GM21825 (cell line): Measurements from ENCODE around the gene DHX16.

Experiments
- ATAC-seq: cut with Tn5 transposase; IDR thresholded peaks from one replicate; pipeline ENCODE4 v1.9.1; 2021; ENCODE audit warnings: mild to moderate bottlenecking, moderate library complexity; ENCODE audit not compliant: unreplicated experiment

Gene DHX16

DNA sequence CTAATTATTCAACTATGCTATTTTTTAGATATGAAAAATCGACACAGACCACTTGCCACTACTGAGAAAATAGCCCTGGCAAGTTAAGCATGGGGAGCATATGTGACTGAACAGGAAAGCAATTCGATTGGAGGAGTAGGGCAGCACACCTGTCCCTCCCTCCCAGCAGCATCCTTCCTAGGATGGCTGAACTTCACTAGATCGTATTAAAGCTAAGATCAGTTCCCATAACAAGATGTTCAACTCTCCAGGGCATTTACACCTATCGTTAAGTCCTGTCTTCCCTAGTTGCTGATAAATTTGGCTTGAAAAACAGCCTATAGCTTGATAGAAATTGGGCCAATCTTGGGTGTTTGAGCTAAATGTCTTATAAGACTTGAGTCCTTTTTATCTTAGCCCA, 62.7 kb downstream of the DHX16 start:
- ATAC-seq, result no peak

DNA sequence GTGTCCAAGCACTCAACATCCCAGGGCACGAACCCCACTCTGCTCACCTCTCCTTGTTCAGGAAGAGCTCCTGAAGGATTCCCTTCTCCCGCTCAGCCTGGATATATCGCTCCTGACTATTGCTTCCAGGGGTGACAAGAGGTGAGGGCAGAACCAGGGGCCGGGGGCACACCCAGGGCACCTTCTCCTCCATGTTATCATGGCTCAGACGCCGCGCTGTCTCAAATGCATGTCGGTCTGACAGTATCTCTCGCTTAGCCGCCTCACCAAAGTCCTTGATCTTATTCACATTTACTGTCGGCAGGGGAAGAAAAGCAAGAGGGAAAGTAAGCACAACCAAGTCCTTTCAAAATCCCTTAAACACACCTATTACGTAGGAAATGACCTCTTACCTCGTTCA, 68.8 kb downstream of the DHX16 start:
- ATAC-seq, result no peak
